Measurements from ENCODE around the gene TEX2. TPM values are rescaled to one million over a fixed set of nuclear protein-coding genes. Genes with fewer than 3 reads are reported as not detected.

TEX2 gene
- total RNA-seq, 1 experiment from 2014 or later = 14.3 TPM

GRCh38 chr17:64269687-64270649, 6.9 kb upstream of the TEX2 start:
- DNase-seq (ENCODE audit: low read depth) = no peak

- DNase-seq (ENCODE audit: low read depth) = no peak
These were observed 1.8 kb upstream of the TEX2 start for GRCh38 chr17:64264891-64265290.

GRCh38 chr17:64262198-64262999, 661 bp downstream of the TEX2 start:
- DNase-seq (ENCODE audit: low read depth) = peak; percentile 46

GRCh38 chr17:64261417-64262145, 1.5 kb downstream of the TEX2 start:
- DNase-seq (ENCODE audit: low read depth) = no peak

- DNase-seq (ENCODE audit: low read depth) = no peak
These were observed 2.2 kb downstream of the TEX2 start for GRCh38 chr17:64260886-64261285.

- no peak for DNase-seq (ENCODE audit: low read depth)
These were observed 3.1 kb downstream of the TEX2 start for GRCh38 chr17:64259922-64260321.

GRCh38 chr17:64259426-64259825, 3.6 kb downstream of the TEX2 start:
- no peak for DNase-seq (ENCODE audit: low read depth)

- no peak for DNase-seq (ENCODE audit: low read depth)
These were observed 5.9 kb downstream of the TEX2 start for GRCh38 chr17:64256913-64257807.

- no peak for DNase-seq (ENCODE audit: low read depth)
These were observed 7.3 kb downstream of the TEX2 start for GRCh38 chr17:64255764-64256163.

- no peak for DNase-seq (ENCODE audit: low read depth)
These were observed 8.3 kb downstream of the TEX2 start for GRCh38 chr17:64254755-64255154.

GRCh38 chr17:64253470-64253869, 9.6 kb downstream of the TEX2 start:
- DNase-seq (ENCODE audit: low read depth) = no peak

GRCh38 chr17:64252831-64253230, 10.2 kb downstream of the TEX2 start:
- no peak for DNase-seq (ENCODE audit: low read depth)

GRCh38 chr17:64250233-64250835, 12.7 kb downstream of the TEX2 start:
- DNase-seq (ENCODE audit: low read depth) = no peak

- no peak for DNase-seq (ENCODE audit: low read depth)
These were observed 15.2 kb downstream of the TEX2 start for GRCh38 chr17:64247836-64248235.

- DNase-seq (ENCODE audit: low read depth) = no peak
These were observed 17.6 kb downstream of the TEX2 start for GRCh38 chr17:64245218-64246145.

GRCh38 chr17:64244165-64244564, 18.9 kb downstream of the TEX2 start:
- no peak for DNase-seq (ENCODE audit: low read depth)

GRCh38 chr17:64243340-64243739, 19.7 kb downstream of the TEX2 start:
- no peak for DNase-seq (ENCODE audit: low read depth)

- no peak for DNase-seq (ENCODE audit: low read depth)
These were observed 20.4 kb downstream of the TEX2 start for GRCh38 chr17:64242633-64243032.

GRCh38 chr17:64240741-64241347, 22.2 kb downstream of the TEX2 start:
- peak; percentile 59 for DNase-seq (ENCODE audit: low read depth)
